ENCODE measurements around the gene TYRP1. TPM values are rescaled to one million over a fixed set of nuclear protein-coding genes. Genes with fewer than 3 reads are reported as not detected.

TYRP1 gene
- total RNA-seq, 4 donors from 2014 or later, result 27.6 to 85.6 (median 53.5) TPM

GRCh38 chr9:12717907-12718306 is 24.7 kb downstream of the TYRP1 start:
- 76 to 86% methylated on average over 1 of the region's 1 CpG for WGBS, 2 donors
- no peak for DNase-seq (ENCODE audit: low spot score in 2 of 2)
- intact Hi-C loops (cut with DNase I; ENCODE audit: low total_unique reads), result no loop called here
- no peak for TF ChIP-seq CTCF (IDR thresholded peaks at IDR 0.05)
- no peak for TF ChIP-seq POLR2A (IDR thresholded peaks at IDR 0.05)
- H3K4me3 ChIP-seq (ENCODE audit: low read depth, poor library complexity, severe bottlenecking), result no peak overlapping the region

GRCh38 chr9:12718482-12719026 is 25.4 kb downstream of the TYRP1 start:
- 45 to 56% methylated on average over 7 of the region's 7 CpGs for WGBS, 2 donors
- no peak for DNase-seq (ENCODE audit: low spot score in 2 of 2)
- no peak overlapping the region for H3K4me3 ChIP-seq (ENCODE audit: low read depth, poor library complexity, severe bottlenecking)
- TF ChIP-seq CTCF (IDR thresholded peaks at IDR 0.05) (no peak), POLR2A (IDR thresholded peaks at IDR 0.05) (no peak)
- intact Hi-C loops (cut with DNase I; ENCODE audit: low total_unique reads), result no loop called here

- no peak overlapping the region for H3K4me3 ChIP-seq (ENCODE audit: low read depth, poor library complexity, severe bottlenecking)
- 8 to 13% methylated on average over 1 of the region's 1 CpG for WGBS, 2 donors
- intact Hi-C loops (cut with DNase I; ENCODE audit: low total_unique reads), result no loop called here
- TF ChIP-seq CTCF (IDR thresholded peaks at IDR 0.05), result no peak
- no peak for TF ChIP-seq POLR2A (IDR thresholded peaks at IDR 0.05)
- DNase-seq (ENCODE audit: low spot score in 2 of 2), result no peak
These were observed 26.2 kb downstream of the TYRP1 start for GRCh38 chr9:12719431-12719830.

GRCh38 chr9:12720551-12720950 is 27.4 kb downstream of the TYRP1 start:
- no peak for DNase-seq (ENCODE audit: low spot score in 2 of 2)
- no peak overlapping the region for H3K4me3 ChIP-seq (ENCODE audit: low read depth, poor library complexity, severe bottlenecking)
- intact Hi-C loops (cut with DNase I; ENCODE audit: low total_unique reads), result loop anchor here (5.0 kb wide), 1 partner anchor 362 kb away; no protein-coding TSS in a partner anchor
- 64 to 67% methylated on average over 3 of the region's 3 CpGs for WGBS, 2 donors
- TF ChIP-seq CTCF (IDR thresholded peaks at IDR 0.05) (no peak), POLR2A (IDR thresholded peaks at IDR 0.05) (no peak)

- no peak overlapping the region for H3K4me3 ChIP-seq (ENCODE audit: low read depth, poor library complexity, severe bottlenecking)
- 46 to 53% methylated on average over 2 of the region's 2 CpGs for WGBS, 2 donors
- TF ChIP-seq CTCF (IDR thresholded peaks at IDR 0.05), result no peak
- TF ChIP-seq POLR2A (IDR thresholded peaks at IDR 0.05), result no peak
- no peak for DNase-seq (ENCODE audit: low spot score in 2 of 2)
- intact Hi-C loops (cut with DNase I; ENCODE audit: low total_unique reads), result loop anchor here (5.0 kb wide), 1 partner anchor 360 kb away; no protein-coding TSS in a partner anchor
These were observed 28.9 kb downstream of the TYRP1 start for GRCh38 chr9:12722131-12722530.

All from lower leg skin (tissue), 4 donors.